Measurements from ENCODE around the gene ARL8B. TPM values are rescaled to one million over a fixed set of nuclear protein-coding genes. Genes with fewer than 3 reads are reported as not detected.

The ARL8B gene
- total and polyA plus RNA-seq, 10 of the 15 experiments (the other 5 are each of a cell fraction or from before 2014, with no cell fraction given), result 22.0 to 80.6 (median 43.7) TPM

- no peak for TF ChIP-seq KDM1A (IDR thresholded peaks at IDR 0.05; ENCODE audit: borderline replicate concordance)
- peak; percentile 93 for TF ChIP-seq POLR2AphosphoS5 (IDR thresholded peaks at IDR 0.05; ENCODE audit: low read length)
- TF ChIP-seq MEF2A (IDR thresholded peaks at IDR 0.05; ENCODE audit: insufficient read depth, low read depth, low read length), result peak; percentile 84
- TF ChIP-seq GATAD2B (conservative IDR thresholded peaks at IDR 0.05; ENCODE audit: low read depth), result peak; percentile 96
- TF ChIP-seq ATF7 (IDR thresholded peaks at IDR 0.05; ENCODE audit: low read depth), result no peak
- TF ChIP-seq ZNF592 (IDR thresholded peaks at IDR 0.05), result peak; percentile 80; the same call in 1 of the 2 replicates
- TF ChIP-seq NR2F1 (conservative IDR thresholded peaks at IDR 0.05), result no peak
- TF ChIP-seq SRF (IDR thresholded peaks at IDR 0.05; ENCODE audit: low read depth in 2 of 2, low read length in 2 of 2), result peak in 1 of 2 experiments; percentile 62; a peak in 1 of 4 replicates
- no peak for TF ChIP-seq NBN (IDR thresholded peaks at IDR 0.05)
- TF ChIP-seq POU2F2 (IDR thresholded peaks at IDR 0.05; ENCODE audit: borderline replicate concordance, low read depth, low read length), result peak; percentile 64; the same call in 2 of the 3 replicates
- TF ChIP-seq CBFB (IDR thresholded peaks at IDR 0.05; ENCODE audit: low read depth), result no peak
- peak; percentile 25; the same call in 1 of the 2 replicates for TF ChIP-seq REST (IDR thresholded peaks at IDR 0.05; ENCODE audit: low read depth, low read length)
- 0 out of 2 replicates have a peak, but pooled peaks have one; percentile 20 for TF ChIP-seq STAT3 (IDR thresholded peaks at IDR 0.05; ENCODE audit: low read depth, low read length)
- TF ChIP-seq RELA (IDR thresholded peaks at IDR 0.05; ENCODE audit: borderline replicate concordance, partially characterized antibody), result peak; percentile 84
- no peak for TF ChIP-seq SUPT20H (IDR thresholded peaks at IDR 0.05; ENCODE audit: borderline replicate concordance, control insufficient read depth, low read depth, low read length)
- no peak for TF ChIP-seq NFXL1 (IDR thresholded peaks at IDR 0.05; ENCODE audit: borderline replicate concordance)
- peak; percentile 54 for TF ChIP-seq MXI1 (IDR thresholded peaks at IDR 0.05; ENCODE audit: low read depth, low read length)
- peak; percentile 54; the same call in 1 of the 2 replicates for TF ChIP-seq ELK1 (IDR thresholded peaks at IDR 0.05; ENCODE audit: low read depth, low read length)
- no peak for TF ChIP-seq ZNF217 (IDR thresholded peaks at IDR 0.05)
- peak; percentile 58; the same call in 1 of the 2 replicates for TF ChIP-seq SMC3 (IDR thresholded peaks at IDR 0.05; ENCODE audit: borderline replicate concordance, low read length)
- TF ChIP-seq ATF3 (IDR thresholded peaks at IDR 0.05; ENCODE audit: borderline replicate concordance, extremely low read depth, low read depth, low read length), result 0 out of 2 replicates have a peak, but pooled peaks have one; percentile 27
Measured at GRCh38 chr3:5122030-5122740, at the start of gene ARL8B (continued).

All from GM12878 (cell line).